ENCODE measurements around the gene CCDC154. TPM values are rescaled to one million over a fixed set of nuclear protein-coding genes. Genes with fewer than 3 reads are reported as not detected.

CCDC154 gene
- total RNA-seq, 4 donors from 2014 or later, result 0.49 to 0.61 (median 0.52) TPM; not detected in 1

GRCh38 chr16:1430214-1430758 lies 14.1 kb downstream of the CCDC154 start:
- WGBS, 2 donors, result 66 to 84% methylated on average over 11 to 14 of the region's 14 CpGs
- H3K4me3 ChIP-seq (ENCODE audit: low read depth, poor library complexity, severe bottlenecking), result no peak overlapping the region
- no peak for DNase-seq (ENCODE audit: low spot score in 2 of 2)
- intact Hi-C loops (cut with DNase I; ENCODE audit: low total_unique reads), result no loop called here
- no peak for TF ChIP-seq CTCF (IDR thresholded peaks at IDR 0.05)
- TF ChIP-seq POLR2A (IDR thresholded peaks at IDR 0.05), result no peak

DNA sequence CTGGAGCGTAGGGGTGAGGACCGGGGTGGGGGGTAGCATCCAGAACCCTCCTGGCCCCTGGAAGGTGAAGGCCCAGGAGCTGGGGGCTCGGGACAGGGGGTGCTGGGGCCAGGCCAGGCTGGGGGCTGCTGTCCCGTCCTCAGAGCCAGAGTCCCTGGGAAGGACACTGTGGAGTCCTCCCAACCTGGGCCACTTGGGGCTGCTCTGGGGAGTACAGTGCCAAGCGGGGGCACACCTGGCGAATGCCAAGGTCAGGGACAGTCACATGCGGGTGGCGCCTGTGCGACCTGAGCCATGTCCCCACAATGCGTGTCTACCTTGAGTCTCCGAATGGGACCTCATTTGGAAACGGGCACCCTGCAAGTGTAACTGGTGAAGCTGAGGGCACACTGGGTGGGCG lies 14.7 kb downstream of the CCDC154 start:
- intact Hi-C loops (cut with DNase I; ENCODE audit: low total_unique reads), result no loop called here
- TF ChIP-seq CTCF (IDR thresholded peaks at IDR 0.05) (no peak), POLR2A (IDR thresholded peaks at IDR 0.05) (no peak)
- 85% methylated on average over 6 to 10 of the region's 13 CpGs for WGBS, 2 donors
- H3K4me3 ChIP-seq (ENCODE audit: low read depth, poor library complexity, severe bottlenecking), result no peak overlapping the region
- no peak for DNase-seq (ENCODE audit: low spot score in 2 of 2)

GRCh38 chr16:1429012-1429411 lies 15.3 kb downstream of the CCDC154 start:
- TF ChIP-seq CTCF (IDR thresholded peaks at IDR 0.05), result no peak
- no peak for TF ChIP-seq POLR2A (IDR thresholded peaks at IDR 0.05)
- H3K4me3 ChIP-seq (ENCODE audit: low read depth, poor library complexity, severe bottlenecking), result no peak overlapping the region
- WGBS, 2 donors, result 66 to 85% methylated on average over 9 to 10 of the region's 11 CpGs
- DNase-seq (ENCODE audit: low spot score in 2 of 2), result no peak
- intact Hi-C loops (cut with DNase I; ENCODE audit: low total_unique reads), result no loop called here

DNA sequence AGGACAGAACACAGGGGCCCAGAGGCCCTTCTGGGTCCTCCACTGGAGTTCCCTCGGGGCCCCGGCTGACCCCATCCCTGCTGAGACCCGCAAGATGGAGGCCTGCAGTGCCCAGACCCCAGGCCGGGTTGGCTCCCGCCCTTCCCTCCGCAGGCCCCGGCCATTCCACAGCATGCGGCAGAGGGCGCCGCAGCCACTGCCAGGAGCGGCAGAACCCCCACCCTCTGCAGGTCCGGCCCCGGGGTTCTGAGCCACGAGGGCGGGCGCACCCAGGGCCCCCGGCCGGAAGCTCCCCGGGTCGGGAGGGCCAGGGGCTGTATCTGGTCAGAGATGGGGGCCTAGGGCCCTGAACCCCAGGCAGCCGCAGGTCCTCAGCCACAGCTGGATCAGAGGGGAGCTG lies 15.8 kb downstream of the CCDC154 start:
- no peak for DNase-seq (ENCODE audit: low spot score in 2 of 2)

GRCh38 chr16:1427473-1428461 lies 16.6 kb downstream of the CCDC154 start:
- no peak for DNase-seq (ENCODE audit: low spot score in 2 of 2)
- intact Hi-C loops (cut with DNase I; ENCODE audit: low total_unique reads), result no loop called here
- 70 to 82% methylated on average over 45 to 53 of the region's 53 CpGs for WGBS, 2 donors
- no peak overlapping the region for H3K4me3 ChIP-seq (ENCODE audit: low read depth, poor library complexity, severe bottlenecking)
- TF ChIP-seq POLR2A (IDR thresholded peaks at IDR 0.05), result no peak
- TF ChIP-seq CTCF (IDR thresholded peaks at IDR 0.05), result no peak

More for the DNA sequence above, 15.8 kb downstream of the CCDC154 start:
- intact Hi-C loops (cut with DNase I; ENCODE audit: low total_unique reads), result no loop called here
- WGBS, 2 donors, result 18 to 80% methylated on average over 1 to 21 of the region's 21 CpGs
- TF ChIP-seq CTCF (IDR thresholded peaks at IDR 0.05), result no peak
- no peak for TF ChIP-seq POLR2A (IDR thresholded peaks at IDR 0.05)
- no peak overlapping the region for H3K4me3 ChIP-seq (ENCODE audit: low read depth, poor library complexity, severe bottlenecking)
